Colon (tissue), 2 donors: ENCODE measurements around the gene NNT.
"Not testable (repeated sequence)": the region's sequence is repeated elsewhere in the genome, so short reads cannot be mapped to it uniquely, and the experiment has no call there.

Experiments
- FAIRE-seq: peaks from 2 replicates; lab custom pipeline; 2012; peaks lifted over from hg19 to GRCh38; lab: Jason Lieb, UNC
- donor health status: control.
- donor health status: control.

NNT gene

DNA sequence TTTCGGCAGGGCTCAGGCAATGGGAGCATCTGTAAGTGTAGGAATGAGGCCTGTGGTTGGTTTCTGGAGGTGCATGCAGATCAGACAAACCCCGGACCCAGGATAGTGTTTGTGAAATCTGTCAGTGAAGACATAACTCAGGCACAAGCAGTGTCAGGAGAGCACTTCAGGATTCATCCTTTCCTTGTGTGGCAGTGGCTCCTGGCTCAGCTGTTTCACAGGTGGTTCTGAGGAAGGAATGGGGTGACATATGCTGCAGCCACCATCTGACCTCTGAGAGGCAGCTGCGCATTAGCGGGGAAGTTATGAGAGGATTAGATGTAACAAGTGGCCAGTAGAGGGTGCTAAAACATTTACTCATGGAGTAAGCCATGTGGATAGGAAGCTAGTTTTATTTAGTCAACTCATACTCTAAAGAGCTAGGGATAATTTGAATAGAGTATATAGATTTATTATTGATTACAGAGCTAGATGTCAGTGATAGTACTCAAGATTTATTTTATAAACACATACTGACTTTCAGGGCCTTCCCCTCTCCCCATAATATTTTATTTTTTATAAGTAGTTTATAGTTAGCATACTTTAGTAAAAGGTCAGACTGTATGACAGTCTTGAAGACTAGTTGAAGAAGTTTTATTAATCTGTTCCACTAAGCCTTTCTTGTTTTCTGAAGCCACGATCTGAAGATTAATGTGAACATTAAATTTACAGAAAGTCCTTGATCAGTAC is 28.4 kb downstream of the NNT start:
- FAIRE-seq = no peak

DNA sequence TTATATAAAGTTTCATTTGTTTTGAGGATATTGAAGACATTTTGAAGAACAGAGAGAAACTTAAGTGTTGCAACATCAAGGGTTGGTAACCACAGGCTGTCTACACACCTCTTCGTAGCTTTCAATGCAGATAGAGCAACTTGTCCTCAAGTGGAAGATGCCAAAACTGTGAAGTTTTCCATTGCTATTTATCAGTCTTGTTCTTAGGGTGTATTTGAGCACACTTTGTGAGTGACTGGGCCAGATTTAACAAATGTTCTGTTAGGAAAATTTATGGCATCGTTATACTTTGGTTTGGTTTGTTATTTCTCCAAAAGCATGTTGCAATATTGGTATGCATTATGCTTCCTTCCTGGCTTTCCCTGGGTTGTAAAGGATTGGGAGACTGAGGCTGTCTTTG is 31.6 kb downstream of the NNT start:
- no peak for FAIRE-seq

DNA sequence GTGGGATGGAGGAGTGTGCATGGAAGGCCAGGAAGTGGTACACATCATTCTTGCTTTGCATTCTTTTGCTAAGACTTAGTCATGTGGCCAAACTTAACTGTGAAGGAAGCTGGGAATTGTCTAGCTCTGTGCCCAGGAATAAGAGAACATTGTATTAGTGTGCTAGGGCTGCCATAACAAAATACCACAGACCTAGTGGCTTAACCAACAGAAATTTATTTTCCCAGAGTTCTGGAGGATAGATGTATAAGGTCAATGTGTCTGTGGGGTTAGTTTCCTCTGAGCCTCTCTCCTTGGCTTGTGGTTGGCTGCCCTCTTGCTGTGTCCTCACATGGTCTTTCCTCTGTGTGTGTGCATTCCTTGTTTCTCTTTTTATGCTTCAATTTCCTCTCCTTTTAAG is 32.4 kb downstream of the NNT start:
- no peak for FAIRE-seq

DNA sequence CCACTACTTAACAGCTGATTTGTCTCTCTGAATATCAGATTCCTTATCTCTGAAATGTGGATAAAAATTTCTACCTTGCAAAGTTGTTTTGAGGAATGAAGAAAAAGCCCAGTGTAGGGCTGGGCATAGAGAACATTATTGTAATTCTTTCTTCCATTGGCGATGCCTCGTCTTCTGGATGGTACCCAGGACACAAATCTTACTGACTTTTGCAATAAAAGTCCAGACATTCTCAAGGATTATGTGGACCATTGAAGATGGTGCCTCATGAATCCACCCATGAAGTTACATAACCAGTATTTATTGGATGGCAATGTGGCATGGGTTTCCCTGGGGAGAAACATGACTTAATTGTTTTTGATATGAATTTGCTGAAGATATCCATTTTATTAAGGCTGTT is 33.1 kb downstream of the NNT start:
- FAIRE-seq = no peak

DNA sequence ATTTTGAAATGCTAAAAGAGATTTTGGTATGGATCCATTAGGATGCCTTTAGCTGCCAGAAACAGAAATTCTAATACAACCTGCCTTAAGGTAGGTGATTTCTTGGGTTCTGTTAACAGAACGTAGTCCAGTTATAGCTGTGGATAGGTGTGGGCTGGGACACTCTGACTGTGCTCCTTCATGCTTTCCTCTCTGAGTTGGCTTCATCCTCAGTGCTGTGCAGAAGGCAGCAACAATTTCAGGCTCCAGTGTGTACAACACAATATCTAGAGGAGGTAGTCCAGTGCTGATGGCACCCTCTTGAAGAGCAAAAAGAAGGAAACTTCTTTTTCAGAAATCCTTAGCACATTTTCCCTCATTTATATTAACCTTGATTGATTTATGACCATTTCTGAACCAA is 34.4 kb downstream of the NNT start:
- no peak for FAIRE-seq

DNA sequence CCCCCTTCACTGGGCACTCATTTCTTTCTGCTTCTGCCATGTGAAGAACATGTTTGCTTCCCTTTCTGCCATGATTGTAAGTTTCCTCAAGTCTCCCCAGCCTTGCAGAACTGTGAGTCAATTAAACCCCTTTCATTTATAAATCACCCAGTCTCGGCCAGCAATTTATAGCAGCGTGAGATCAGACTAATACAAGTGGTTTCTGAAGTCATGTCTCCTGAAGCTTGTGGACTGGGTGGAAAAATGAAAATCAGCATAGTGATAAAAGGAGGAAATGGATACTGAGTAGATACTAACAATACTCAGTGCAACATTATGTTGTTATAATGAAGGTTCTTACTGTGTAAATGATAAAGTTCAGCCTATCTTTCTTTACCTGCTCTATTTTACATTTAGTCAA is 35.1 kb downstream of the NNT start:
- FAIRE-seq = no peak

DNA sequence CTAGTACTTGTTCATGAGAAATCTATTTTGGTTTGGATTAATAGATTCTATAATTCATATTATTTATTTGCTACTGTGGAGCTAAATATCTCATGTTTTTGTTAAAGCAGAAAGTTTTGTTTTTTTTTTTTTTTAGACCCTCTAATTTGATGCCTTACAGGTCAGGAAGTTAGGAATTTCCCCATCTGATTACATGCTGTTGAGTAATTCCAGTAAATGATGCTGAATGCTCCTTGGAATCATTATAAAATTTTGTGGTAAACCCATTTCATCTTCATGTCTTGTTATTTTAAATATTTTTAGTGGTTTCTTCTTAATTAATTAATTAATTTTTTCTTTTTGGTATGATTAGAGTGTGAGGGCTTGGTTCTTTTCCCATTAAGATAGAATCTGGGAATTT is 35.6 kb downstream of the NNT start:
- no peak for FAIRE-seq

DNA sequence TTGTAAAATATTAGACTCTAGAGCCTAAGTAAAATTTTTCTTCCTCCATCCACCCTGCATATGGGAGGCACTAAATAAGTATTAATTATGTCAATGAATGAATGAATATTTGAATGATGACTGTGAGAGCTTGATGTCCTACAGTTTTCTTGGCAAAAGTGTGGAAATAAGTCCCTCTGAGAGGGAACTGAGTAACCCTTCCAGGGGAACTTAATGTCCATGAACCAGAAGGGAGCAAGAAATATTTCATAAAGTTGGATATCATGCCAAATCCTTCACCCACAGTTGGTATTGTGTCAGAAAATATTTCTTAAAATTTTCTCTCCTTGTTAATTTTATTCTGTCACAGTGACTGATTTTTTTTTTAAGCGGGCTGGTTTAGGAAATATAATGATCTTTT is 36.6 kb downstream of the NNT start:
- FAIRE-seq = no peak

DNA sequence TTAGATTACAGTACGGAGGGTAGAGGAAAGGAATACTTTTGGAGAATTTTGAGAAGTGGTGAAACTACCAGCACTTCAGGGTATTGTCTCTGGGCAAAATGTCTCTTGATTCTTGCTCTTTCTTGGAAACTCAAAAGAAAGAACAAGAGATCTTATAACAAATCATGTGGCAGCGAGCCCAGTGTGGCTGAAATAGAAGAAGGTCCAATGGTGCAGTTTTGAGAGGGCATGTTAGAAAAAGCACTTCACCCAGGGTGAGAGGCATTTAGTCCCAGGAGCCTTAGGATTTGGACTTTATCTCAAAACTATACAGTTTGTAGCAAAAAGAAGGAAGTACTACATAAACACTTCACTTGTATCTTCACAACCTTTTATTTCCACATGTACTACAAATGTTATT is 39.4 kb downstream of the NNT start:
- FAIRE-seq = no peak

DNA sequence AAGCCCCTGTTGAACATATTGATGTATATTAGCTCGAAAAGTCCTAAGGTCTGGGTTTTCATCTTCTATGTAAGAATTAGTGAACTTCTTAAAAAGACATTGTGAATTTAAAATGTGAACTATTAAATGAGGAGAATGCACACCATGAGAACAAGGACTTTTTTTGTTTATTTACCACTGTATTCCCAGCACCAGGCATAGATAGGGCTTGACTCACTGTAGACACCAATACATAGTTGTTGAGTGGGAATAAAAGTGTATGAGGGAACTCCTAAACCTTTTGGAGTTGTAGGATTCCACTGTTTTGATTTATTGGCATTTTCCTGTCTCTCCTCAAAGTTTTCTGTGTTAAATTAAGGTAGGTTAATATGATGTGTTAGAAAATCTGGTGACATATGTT is 40.3 kb downstream of the NNT start:
- no peak for FAIRE-seq

DNA sequence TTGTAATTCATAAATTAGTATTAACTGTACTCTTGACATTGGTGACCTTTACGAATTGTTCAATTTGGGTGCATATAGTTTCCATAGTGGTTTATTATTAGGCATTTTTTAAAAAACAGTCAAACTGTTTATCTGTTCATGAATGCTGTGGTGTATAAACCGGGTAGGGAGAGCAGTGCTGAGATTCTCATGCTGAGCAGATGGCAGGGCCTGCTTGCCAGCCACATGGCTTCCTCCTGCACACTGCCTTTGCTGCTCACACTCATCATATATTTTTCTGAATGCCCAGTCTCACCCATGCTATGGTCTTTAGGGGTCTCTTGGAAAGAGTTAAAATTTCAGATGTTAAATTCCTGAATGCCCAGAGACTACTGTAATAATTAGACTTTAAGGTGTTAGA is 40.8 kb downstream of the NNT start:
- no peak for FAIRE-seq

DNA sequence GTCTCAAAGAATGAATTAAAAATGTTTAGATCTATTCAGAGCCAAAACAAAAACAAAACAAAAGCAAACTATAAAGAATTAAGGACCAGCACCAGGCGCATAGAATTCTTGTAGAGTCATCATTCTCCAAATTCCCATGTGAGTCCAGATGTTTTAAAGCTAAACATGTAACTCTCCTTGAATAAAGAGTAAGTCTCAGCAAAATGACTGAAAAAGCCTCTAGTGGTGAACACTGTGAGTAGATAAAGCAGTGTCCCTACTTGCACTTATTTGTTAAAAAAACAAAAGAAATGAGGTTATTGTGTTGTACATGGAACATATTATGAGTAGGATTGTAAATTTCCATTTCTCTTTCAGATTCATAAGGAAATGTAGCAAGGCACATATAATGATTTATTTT is 44.0 kb downstream of the NNT start:
- no peak for FAIRE-seq

DNA sequence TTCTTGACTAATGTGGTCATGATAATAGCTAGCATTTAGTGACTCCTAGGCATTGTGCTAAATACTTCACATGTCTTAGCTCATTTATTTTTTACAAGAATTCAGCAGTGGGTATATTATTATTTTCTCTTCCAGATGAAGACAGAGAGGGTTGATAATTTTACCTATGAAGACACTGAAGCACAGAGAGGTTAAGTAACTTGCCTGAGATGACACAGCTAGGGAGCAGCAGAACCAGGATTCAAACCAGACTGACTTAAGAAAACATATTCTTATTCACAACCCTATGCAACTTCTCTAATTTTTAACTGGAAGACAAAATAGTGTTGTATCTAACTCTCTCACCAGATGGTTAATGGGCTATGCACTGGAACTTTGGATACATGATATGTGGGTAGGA is 44.8 kb downstream of the NNT start:
- FAIRE-seq = no peak

DNA sequence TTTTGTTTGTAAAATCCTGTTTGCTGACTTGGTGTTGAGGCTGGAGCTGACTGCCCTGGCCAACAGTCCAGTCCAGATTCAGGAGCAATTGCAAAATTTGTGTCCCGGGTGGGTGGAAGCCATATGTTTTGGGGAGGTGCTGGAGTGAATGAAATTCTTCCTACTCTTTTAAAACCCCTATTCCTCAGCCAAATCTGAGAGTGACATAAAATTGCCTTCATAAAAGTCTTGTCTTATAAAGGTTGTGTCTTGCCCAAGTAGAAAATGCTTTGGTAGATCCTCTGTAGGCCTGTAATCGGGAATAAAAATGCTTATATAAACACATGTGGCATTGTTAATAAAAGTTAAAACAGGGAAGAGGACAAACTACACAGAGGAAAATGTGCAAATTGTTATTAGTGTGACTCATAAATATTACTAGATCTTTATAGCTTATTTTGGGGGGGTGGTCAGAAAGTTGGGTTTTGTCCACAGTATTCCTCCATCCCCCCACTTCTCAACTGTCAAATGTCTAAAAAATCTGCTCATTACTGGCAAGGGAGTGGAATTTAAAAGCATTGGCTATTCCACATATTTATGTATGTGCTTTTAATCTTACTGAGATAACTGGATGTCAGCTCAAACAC is 45.6 kb downstream of the NNT start:
- FAIRE-seq = no peak

DNA sequence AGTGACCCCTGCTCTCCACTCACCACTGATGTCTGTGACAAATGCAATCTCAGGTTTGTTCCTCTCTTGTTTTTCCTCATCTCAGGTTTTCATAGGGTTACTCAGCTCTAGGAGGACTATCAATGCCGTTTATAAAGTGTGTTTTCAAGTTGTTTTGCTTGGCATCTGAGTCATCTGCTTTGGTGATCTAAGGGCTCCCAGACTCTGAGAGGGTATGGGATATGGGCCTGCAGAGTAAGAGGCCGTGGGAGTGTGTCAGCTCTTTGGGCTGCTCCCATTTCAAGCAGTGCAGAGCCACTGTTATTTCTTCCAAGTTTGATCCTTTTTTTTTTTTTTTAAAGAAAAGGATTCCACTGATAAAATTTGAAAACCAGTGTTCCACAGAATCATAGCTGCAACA is 46.3 kb downstream of the NNT start:
- no peak for FAIRE-seq

DNA sequence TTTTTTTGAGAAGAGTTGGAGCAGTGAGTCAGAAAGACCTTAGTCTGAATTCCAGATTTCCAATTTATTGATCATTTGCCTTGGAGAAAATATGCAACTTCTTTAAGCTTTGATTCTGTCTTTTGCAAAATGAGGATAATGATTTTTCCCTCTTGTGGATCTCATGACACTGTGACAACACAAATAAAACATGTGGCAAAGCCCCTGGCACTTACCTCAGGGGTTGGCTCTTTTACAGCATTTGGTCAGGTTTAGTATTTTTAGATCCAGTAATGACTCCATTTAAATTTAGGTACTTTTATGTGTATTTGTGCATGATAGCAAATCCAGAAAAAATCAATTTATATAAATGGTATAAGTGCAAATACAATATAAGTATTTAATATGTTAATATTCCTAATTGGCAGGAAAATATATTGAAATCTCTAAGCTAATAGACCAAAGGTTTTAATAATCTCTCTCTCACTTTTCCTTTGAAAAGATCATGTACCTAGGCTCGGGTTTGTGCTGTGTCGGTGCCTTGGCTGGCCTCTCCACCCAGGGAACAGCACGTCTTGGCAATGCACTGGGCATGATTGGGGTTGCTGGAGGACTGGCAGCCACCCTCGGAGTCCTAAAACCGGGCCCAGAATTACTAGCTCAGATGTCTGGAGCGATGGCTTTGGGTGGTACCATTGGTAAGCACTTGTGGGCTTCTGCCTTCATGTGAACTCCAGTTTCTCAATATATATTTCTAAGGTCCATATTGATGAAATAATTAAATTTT is 49.7 kb downstream of the NNT start:
- no peak for FAIRE-seq

DNA sequence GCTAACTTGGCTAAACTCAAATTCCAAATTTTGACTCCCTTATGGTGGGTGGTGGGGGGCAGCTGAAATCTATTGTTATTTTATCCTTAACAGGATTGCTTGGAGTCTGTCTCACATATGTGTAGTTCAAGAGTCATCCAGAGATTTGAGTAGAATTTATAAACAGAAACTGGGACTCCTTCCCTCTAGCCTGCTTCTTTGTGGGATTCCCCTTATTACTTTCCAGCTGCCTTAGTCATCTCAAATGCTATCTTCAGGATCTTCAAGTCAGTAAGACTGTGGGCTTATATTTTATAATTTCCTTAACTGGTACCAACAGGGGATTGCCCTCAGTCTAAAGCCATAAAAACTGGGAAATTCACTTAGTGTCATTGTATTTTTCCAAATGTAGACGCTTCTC is 55.5 kb downstream of the NNT start:
- FAIRE-seq = no peak

DNA sequence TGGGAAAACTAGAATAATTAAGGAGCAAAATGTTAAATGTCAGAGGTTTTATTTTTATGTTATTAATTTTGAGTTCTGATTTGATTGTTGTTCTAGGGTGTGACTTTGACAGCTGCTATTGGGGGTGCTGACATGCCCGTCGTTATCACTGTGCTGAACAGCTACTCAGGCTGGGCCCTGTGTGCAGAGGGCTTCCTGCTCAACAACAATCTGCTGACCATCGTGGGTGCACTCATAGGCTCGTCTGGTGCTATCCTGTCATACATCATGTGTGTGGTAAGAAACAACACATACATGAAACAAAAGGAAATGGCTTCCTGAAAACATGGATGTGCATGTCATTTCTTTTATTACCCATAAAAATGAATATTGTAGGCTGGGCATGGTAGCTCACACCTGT is 56.1 kb downstream of the NNT start:
- no peak for FAIRE-seq

DNA sequence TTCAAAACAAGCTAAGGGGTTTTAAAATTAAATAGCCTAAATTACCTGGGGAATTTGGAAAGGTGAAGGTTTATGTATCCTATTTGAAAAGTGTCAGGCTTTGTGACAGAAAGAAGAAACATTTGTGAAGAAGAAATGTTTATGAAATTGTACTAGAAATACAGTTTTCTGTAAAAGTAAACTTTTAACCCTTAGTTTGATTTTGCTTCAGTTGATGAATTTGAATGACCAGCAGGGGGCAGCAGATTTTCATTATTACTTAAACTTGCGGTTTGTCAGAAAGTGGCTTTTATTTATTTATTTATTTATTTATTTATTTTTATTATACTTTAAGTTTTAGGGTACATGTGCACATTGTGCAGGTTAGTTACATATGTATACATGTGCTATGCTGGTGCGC is 58.1 kb downstream of the NNT start:
- no peak for FAIRE-seq

DNA sequence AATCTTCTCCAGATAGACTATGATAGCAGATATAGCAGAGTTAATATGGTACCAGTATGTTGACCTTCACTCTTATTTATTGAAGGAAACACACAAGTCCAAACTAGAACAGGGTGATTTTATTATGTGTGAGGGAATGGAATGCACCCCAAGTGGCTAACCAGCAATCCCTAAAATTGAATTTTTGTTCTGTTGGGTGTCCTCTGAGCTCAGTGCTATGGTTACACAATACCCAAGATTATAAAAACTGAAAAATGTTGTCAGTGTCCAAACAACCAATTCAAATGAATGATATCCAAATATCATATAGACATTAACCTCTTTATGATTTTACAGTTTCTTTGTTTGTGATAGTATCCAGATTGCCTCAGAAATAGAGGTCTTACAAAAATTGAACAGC is 60.9 kb downstream of the NNT start:
- no peak for FAIRE-seq

DNA sequence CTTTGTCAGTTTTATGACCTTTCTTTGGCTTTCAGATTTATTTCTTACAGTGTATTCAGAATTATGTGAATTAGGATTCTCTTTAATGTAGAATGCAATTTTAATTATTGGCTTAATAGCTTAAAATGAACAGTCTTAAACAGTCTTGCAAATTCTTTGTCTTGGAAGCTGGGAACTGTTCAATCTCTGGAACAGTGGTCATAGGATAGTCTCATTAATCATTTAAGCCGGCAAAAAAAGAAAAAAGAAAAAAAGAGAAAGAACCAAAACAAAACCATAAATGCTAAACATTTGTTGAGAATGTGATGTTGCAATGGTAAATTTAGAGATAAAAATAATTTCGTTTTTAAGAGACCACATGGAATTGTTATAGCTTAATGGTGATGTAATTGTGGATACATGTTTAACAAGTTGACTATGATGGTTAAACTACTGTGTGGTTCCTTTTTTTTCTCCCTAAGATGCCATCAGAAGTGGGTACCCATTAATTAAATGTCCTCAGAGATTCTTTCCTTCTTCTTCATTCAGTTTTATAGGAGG is 61.6 kb downstream of the NNT start:
- FAIRE-seq = no peak

DNA sequence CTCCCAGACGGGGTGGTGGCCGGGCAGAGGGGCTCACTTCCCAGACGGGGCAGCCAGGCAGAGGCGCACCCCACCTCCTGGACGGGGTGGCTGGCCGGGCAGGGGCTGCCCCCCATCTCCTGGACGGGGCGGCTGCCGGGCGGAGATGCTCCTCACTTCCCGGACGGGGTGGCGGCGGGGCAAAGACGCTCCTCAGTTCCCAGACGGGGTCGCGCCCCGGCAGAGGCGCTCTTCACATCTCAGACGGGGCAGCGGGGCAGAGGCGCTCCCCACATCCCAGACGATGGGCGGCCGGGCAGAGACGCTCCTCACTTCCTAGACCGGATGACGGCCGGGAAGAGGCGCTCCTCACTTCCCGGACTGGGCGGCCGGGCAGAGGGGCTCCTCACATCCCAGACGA is 62.8 kb downstream of the NNT start:
- not testable (repeated sequence) for FAIRE-seq

DNA sequence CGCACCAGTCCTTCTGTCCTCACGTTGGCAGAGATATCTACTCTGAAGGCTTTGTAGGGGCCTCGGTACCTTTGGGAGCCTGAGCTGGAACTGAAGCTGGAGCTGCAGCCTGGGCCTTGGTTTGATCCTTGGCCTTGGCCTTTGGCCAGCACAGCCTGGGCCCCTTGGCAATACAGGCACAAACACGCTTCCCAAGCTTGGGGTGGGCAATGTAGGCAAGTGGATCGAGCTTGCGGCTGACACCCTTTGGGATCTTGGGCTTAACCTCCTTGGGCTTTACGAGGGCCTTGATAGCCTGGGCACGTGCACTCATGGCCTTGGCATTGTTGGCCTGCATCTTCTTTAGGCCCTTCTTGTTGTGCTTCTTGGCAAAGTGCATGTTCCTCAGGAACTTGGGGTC is 63.7 kb downstream of the NNT start:
- FAIRE-seq = not testable (repeated sequence)
